B cell (primary cell): ENCODE data around the gene HOXB9. TPM values are rescaled to one million over a fixed set of nuclear protein-coding genes. Genes with fewer than 3 reads are reported as not detected.

Experiments
- ATAC-seq: fragments of 200-7000 bp; cut with Tn5 transposase; one replicate; pipeline ENCODE4 v1.10.0; 2021; ENCODE audit warnings: low read depth, mild to moderate bottlenecking, moderate number of reproducible peaks, moderate library complexity
- CTCF ChIA-PET: fragments of 350-600 bp; sonication (Branson Sonifier 250); formaldehyde crosslinking; loops from one replicate; lab custom pipeline; 2021; ENCODE audit warnings: antibody characterized with exemption, inconsistent platforms; lab: Charles Lee
- POLR2A ChIA-PET: fragments of 350-600 bp; sonication (Branson Sonifier 250); formaldehyde crosslinking; loops from one replicate; lab custom pipeline; 2021; ENCODE audit warnings: antibody characterized with exemption; lab: Charles Lee
- DNase-seq: peaks from one replicate; pipeline ENCODE4 v3.0.0; 2013
- H2AFZ ChIP-seq: 2 replicates; pipeline ENCODE4 v1.6.1; 2012; ENCODE audit warnings: mild to moderate bottlenecking, low read depth, low read length; ENCODE audit not compliant: insufficient read depth, poor library complexity, severe bottlenecking
- H3K27ac ChIP-seq, 2 donors: 1 replicate in 1 of 2; 2 replicates in 1 of 2; pipeline ENCODE4 v1.5.1; 2012 to 2013; ENCODE audit warnings: low read length in 2 of 2, mild to moderate bottlenecking in 2 of 2, moderate library complexity in 1 of 2
- H3K27me3 ChIP-seq, 4 experiments: fragments of 200-600 bp in 1 of 4; sonication (generic) in 1 of 4; replicated peaks in 1 of 4; 1 replicate in 2 of 4; 2 replicates in 2 of 4; pipeline versions ENCODE4 v1.6.1 to v1.7.0; 2013 to 2016; ENCODE audit warnings: low read length in 3 of 4, mild to moderate bottlenecking in 2 of 4, mixed read lengths in 1 of 4, moderate library complexity in 1 of 4; ENCODE audit not compliant: insufficient read depth in 4 of 4, control insufficient read depth in 3 of 4; ENCODE audit errors: control extremely low read depth in 1 of 4
- H3K36me3 ChIP-seq, 2 experiments: replicated peaks in 1 of 2; 1 replicate in 1 of 2; 2 replicates in 1 of 2; pipeline versions ENCODE4 v1.6.1 to v1.7.1; 2013; ENCODE audit warnings: low read length in 1 of 2; ENCODE audit not compliant: insufficient read depth in 2 of 2, control insufficient read depth in 1 of 2; ENCODE audit errors: control extremely low read depth in 1 of 2, extremely low read depth in 1 of 2
- H3K4me1 ChIP-seq, 2 donors: fragments of 200-600 bp in 1 of 2; sonication (generic) in 1 of 2; 1 replicate in 1 of 2; 2 replicates in 1 of 2; pipeline versions ENCODE4 v1.5.1 to v1.6.1; 2013 to 2017; ENCODE audit warnings: low read length in 2 of 2; ENCODE audit not compliant: control insufficient read depth in 2 of 2, insufficient read depth in 2 of 2
- H3K4me2 ChIP-seq: replicated peaks from 2 replicates; pipeline ENCODE3; 2012; ENCODE audit warnings: mild to moderate bottlenecking, low read depth, low read length; ENCODE audit not compliant: poor library complexity, severe bottlenecking
- H3K4me3 ChIP-seq, 5 experiments: fragments of 200-600 bp in 1 of 5; sonication (generic) in 1 of 5; 1 replicate in 3 of 5; 2 replicates in 2 of 5; pipeline versions ENCODE4 v1.5.1 to v1.7.0; 2011 to 2016; ENCODE audit warnings: low read length in 4 of 5, mild to moderate bottlenecking in 4 of 5, low read depth in 2 of 5, control low read depth in 1 of 5, moderate library complexity in 1 of 5; ENCODE audit not compliant: insufficient read depth in 1 of 5; ENCODE audit errors: control extremely low read depth in 1 of 5, extremely low read depth in 1 of 5
- H3K79me2 ChIP-seq: fragments of 200-600 bp; sonication (generic); one replicate; pipeline ENCODE4 v1.6.0; 2016; ENCODE audit warnings: low read length; ENCODE audit not compliant: control insufficient read depth, insufficient read depth
- H3K9ac ChIP-seq: fragments of 200-600 bp; sonication (generic); 2 replicates; pipeline ENCODE4 v1.6.1; 2017; ENCODE audit warnings: mild to moderate bottlenecking, low read length, moderate library complexity
- H3K9me3 ChIP-seq, 3 donors: one replicate each; pipeline versions ENCODE4 v1.6.1 to v1.7.1; 2013; ENCODE audit warnings: low read length in 2 of 3; ENCODE audit not compliant: control insufficient read depth in 2 of 3, insufficient read depth in 1 of 3; ENCODE audit errors: control extremely low read depth in 1 of 3
- H4K20me1 ChIP-seq: 2 replicates; pipeline ENCODE4 v1.6.0; 2012; ENCODE audit warnings: mild to moderate bottlenecking, low read length; ENCODE audit not compliant: insufficient read depth, control insufficient read depth, poor library complexity, severe bottlenecking
- H3K27ac Mint-ChIP-seq: one replicate; pipeline ENCODE4 v1.8.0; 2021; ENCODE audit warnings: mixed read lengths
- H3K27me3 Mint-ChIP-seq: one replicate; pipeline ENCODE4 v1.8.0; 2021; ENCODE audit warnings: mixed read lengths
- H3K4me1 Mint-ChIP-seq: one replicate; pipeline ENCODE4 v1.8.0; 2021; ENCODE audit warnings: mixed read lengths
- H3K4me3 Mint-ChIP-seq: one replicate; pipeline ENCODE4 v1.8.0; 2021; ENCODE audit warnings: mixed read lengths
- H3K9me3 Mint-ChIP-seq: one replicate; pipeline ENCODE4 v1.8.0; 2022; ENCODE audit warnings: mixed read lengths; ENCODE audit not compliant: insufficient read depth
- EZH2 ChIP-seq: IDR thresholded peaks from 2 replicates; pipeline ENCODE4 v1.6.1; 2012; ENCODE audit warnings: borderline replicate concordance, low read depth, mild to moderate bottlenecking, moderate library complexity, low read length; ENCODE audit not compliant: insufficient read depth, poor library complexity, severe bottlenecking
- WGBS: methylation state at CpG from one replicate; pipeline ENCODE4 v1.1.5; 2013; ENCODE audit warnings: missing lambda C conversion rate; ENCODE audit not compliant: insufficient coverage; 5-methylcytosine and 5-hydroxymethylcytosine counted together
- intact Hi-C: fragments of 100-400 bp; cut with micrococcal nuclease; formaldehyde crosslinking; loops from one replicate; pipeline ENCODE4 v1.10.0; 2022
- polyA plus RNA-seq: library from polyadenylated mRNA; depleted of rRNA; stranded (reverse); fragments of >200 nt; gene quantifications from 2 replicates; pipeline ENCODE4 v1.2.3, GENCODE V29; 2012
- total RNA-seq, 2 donors: library from RNA; stranded (reverse); fragments of 120-200 nt in 1 of 2; gene quantifications; 1 replicate in 1 of 2; 2 replicates in 1 of 2; pipeline versions ENCODE4 v1.2.3 to v1.2.4, GENCODE V29; 2013 to 2022
- TF ChIP-seq, protein P1 (sequence below): fragments of 200-600 bp; IDR thresholded peaks from one replicate; pipeline ENCODE4 v1.8.0; 2022; ENCODE audit warnings: antibody characterized with exemption, mild to moderate bottlenecking

HOXB9 gene
- total and polyA plus RNA-seq, 2 donors (not counting 1 experiment from before 2014, with no cell fraction given), result 0.07 TPM; not detected in 1

DNA sequence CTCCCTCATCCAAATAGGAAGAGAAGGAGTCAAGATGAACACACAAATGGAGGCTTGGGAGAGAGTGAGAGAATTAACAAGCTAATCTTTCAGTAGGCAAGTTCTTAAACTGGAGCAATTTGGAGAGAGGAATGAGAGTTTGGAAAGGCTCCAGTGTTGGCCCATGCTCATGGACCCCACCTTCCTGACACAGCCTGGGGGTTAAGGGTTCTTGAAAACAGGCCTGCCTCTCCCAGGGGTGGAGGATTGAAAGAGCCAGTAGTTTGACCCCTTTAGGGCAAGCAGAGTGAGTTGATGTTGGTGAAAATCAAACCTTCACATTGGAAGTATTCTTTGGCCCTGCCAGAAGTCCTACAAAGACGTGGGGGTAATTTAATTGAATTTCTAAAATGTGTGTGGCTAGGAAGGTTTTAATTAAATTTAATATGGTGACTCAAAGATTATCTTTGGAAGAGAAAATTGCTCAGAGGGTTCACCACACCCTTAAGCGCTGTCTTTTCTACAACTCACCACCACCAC is 41.9 kb downstream of the HOXB9 start:
- Mint-ChIP-seq H3K27ac (no peak overlapping the region), H3K4me1 (peaks cover 44% of the 10 kb centered on the region), H3K9me3 (no peaks in the 10 kb centered on the region), H3K4me3 (peak overlapping the region; percentile 97), H3K27me3 (peaks cover 94% of the 10 kb centered on the region)
- Histone ChIP-seq H2AFZ (no peak overlapping the region), H3K9ac (no peak overlapping the region), H4K20me1 (peaks cover 4% of the 10 kb centered on the region), H3K36me3 (no peaks in the 10 kb centered on the region), H3K27me3 (peaks cover 0 to 99% (median 90%) of the 10 kb centered on the region in 4 experiments), H3K27ac (no peak overlapping the region), H3K9me3 (peaks cover 0 to 23% (median 0%) of the 10 kb centered on the region in 3 donors), H3K79me2 (no peaks in the 10 kb centered on the region), H3K4me3 (no peak overlapping the region), H3K4me1 (peaks cover 45 to 57% of the 10 kb centered on the region in 2 donors), H3K4me2 (no peak overlapping the region)
- WGBS, result 80% methylated on average over 1 of the region's 2 CpGs
- ChIA-PET POLR2A (no interaction called here), CTCF (interaction anchor here (0.9 to 2.2 kb wide), 3 partner anchors 29 to 248 kb away, joined by 4 to 20 read pairs (median 4); no protein-coding TSS in a partner anchor)
- intact Hi-C loops, result no loop called here
- DNase-seq (no peak), ATAC-seq (no peak)
- TF ChIP-seq, protein P1, sequence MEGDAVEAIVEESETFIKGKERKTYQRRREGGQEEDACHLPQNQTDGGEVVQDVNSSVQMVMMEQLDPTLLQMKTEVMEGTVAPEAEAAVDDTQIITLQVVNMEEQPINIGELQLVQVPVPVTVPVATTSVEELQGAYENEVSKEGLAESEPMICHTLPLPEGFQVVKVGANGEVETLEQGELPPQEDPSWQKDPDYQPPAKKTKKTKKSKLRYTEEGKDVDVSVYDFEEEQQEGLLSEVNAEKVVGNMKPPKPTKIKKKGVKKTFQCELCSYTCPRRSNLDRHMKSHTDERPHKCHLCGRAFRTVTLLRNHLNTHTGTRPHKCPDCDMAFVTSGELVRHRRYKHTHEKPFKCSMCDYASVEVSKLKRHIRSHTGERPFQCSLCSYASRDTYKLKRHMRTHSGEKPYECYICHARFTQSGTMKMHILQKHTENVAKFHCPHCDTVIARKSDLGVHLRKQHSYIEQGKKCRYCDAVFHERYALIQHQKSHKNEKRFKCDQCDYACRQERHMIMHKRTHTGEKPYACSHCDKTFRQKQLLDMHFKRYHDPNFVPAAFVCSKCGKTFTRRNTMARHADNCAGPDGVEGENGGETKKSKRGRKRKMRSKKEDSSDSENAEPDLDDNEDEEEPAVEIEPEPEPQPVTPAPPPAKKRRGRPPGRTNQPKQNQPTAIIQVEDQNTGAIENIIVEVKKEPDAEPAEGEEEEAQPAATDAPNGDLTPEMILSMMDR, result no peak
- no peak for TF ChIP-seq EZH2

DNA sequence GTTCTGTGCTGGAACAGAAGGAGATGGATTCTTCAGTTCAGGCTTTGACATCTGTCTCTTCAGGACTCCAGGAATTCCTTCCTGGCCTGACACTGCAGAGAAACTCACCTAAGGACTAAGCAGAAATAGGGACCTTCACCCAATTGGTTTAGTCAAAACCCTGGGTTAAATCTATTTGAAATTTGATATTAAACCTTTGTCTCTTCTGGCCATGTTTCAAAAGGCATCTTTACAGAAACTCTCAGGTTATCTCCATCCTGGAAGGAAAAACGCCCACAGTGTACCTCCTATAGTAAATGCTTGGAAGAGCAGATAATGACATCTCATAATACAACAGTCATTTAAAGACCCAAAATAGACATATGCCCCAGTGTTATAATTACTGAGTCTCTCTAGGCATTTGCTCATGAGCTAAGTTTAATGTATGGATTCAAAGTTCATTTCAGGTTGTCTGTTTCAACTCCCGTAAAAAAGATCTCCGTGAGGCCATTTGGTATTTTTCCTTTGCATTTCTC is 42.4 kb downstream of the HOXB9 start:
- WGBS, result no CpG with 5 or more reads among the region's 3 CpGs
- Mint-ChIP-seq H3K27ac (no peak overlapping the region), H3K4me3 (no peak overlapping the region), H3K9me3 (no peaks in the 10 kb centered on the region), H3K27me3 (peaks cover 94% of the 10 kb centered on the region), H3K4me1 (peaks cover 49% of the 10 kb centered on the region)
- H3K27me3 ChIP-seq, result peaks cover 0 to 99% (median 90%) of the 10 kb centered on the region in 4 experiments
- peaks cover 0 to 27% (median 0%) of the 10 kb centered on the region in 3 donors for H3K9me3 ChIP-seq
- CTCF ChIA-PET, result interaction anchor here (0.9 to 2.2 kb wide), 3 partner anchors 29 to 248 kb away, joined by 4 to 20 read pairs (median 4); no protein-coding TSS in a partner anchor
- peaks cover 4% of the 10 kb centered on the region for H4K20me1 ChIP-seq
- no peak overlapping the region for H3K4me3 ChIP-seq
- POLR2A ChIA-PET, result no interaction called here
- no peak for ATAC-seq
- intact Hi-C loops, result no loop called here
- H3K4me2 ChIP-seq, result no peak overlapping the region
- peaks cover 50 to 60% of the 10 kb centered on the region in 2 donors for H3K4me1 ChIP-seq
- H3K27ac ChIP-seq, result no peak overlapping the region
- DNase-seq, result no peak
- H3K9ac ChIP-seq, result no peak overlapping the region
- TF ChIP-seq EZH2, result no peak
- TF ChIP-seq, protein P1, result no peak
- no peaks in the 10 kb centered on the region for H3K79me2 ChIP-seq
- H2AFZ ChIP-seq, result no peak overlapping the region
- no peaks in the 10 kb centered on the region for H3K36me3 ChIP-seq
